WTC11 (cell line): ENCODE data around the gene CHD9.

Experiments used
- ETV6 ChIP-seq: sonication (generic); formaldehyde crosslinking; IDR thresholded peaks from 2 replicates; pipeline ENCODE4 v1.8.1; 2022; ENCODE audit warnings: mild to moderate bottlenecking, missing genetic modification reagents
- IRF2 ChIP-seq: sonication (generic); formaldehyde crosslinking; IDR thresholded peaks from 2 replicates; pipeline ENCODE4 v1.8.0; 2022; ENCODE audit warnings: low read depth, missing genetic modification reagents, borderline replicate concordance
- NR2C2 ChIP-seq: sonication (generic); formaldehyde crosslinking; IDR thresholded peaks from 2 replicates; pipeline ENCODE4 v1.8.0; 2022; ENCODE audit warnings: mild to moderate bottlenecking, missing genetic modification reagents
- NR3C1 ChIP-seq: sonication (generic); formaldehyde crosslinking; conservative IDR thresholded peaks from 2 replicates; pipeline ENCODE4 v1.8.1; 2023; ENCODE audit warnings: low read depth, mild to moderate bottlenecking, missing genetic modification reagents
- ZNF121 ChIP-seq: sonication (generic); formaldehyde crosslinking; IDR thresholded peaks from 2 replicates; pipeline ENCODE4 v1.8.0; 2023; ENCODE audit warnings: missing genetic modification reagents
- TF ChIP-seq, protein P1 (sequence below): fragments of 200-600 bp; IDR thresholded peaks from 2 replicates; pipeline ENCODE4 v1.8.0; 2022; ENCODE audit warnings: antibody characterized with exemption
- TF ChIP-seq, protein P2 (sequence below): fragments of 250-450 bp; sonication (Bioruptor Pico); IDR thresholded peaks from 2 replicates; pipeline ENCODE4 v1.9.0; 2021; ENCODE audit warnings: mild to moderate bottlenecking, borderline replicate concordance
- TF ChIP-seq, protein P3 (sequence below): sonication (generic); formaldehyde crosslinking; IDR thresholded peaks from 2 replicates; pipeline ENCODE4 v1.8.1; 2023; ENCODE audit warnings: mild to moderate bottlenecking, missing genetic modification reagents, moderate library complexity
- TF ChIP-seq, protein P4 (sequence below): sonication (generic); formaldehyde crosslinking; IDR thresholded peaks from 2 replicates; pipeline ENCODE4 v1.8.1; 2023; ENCODE audit warnings: mild to moderate bottlenecking, missing genetic modification reagents, moderate library complexity

DNA sequence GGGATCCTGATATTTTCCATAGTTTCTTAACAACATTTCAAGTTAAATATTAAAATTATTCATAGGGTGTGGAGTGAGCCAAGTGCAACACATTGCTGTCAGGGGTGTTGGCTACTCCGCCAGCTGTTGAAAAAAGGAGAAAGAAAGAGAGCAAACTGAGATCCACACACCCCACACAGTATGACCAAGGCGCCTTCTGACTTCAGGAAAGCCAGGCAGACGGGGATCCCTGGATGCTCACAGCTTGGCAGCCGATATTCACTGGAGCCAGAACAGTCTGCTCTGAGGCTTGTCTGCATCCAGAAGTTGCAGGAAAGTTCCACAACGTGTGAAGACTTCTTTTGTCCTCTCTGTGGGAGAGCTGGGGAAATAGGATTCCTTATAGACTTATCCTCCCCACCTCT is 11.4 kb upstream of the CHD9 start:
- TF ChIP-seq, protein P1, sequence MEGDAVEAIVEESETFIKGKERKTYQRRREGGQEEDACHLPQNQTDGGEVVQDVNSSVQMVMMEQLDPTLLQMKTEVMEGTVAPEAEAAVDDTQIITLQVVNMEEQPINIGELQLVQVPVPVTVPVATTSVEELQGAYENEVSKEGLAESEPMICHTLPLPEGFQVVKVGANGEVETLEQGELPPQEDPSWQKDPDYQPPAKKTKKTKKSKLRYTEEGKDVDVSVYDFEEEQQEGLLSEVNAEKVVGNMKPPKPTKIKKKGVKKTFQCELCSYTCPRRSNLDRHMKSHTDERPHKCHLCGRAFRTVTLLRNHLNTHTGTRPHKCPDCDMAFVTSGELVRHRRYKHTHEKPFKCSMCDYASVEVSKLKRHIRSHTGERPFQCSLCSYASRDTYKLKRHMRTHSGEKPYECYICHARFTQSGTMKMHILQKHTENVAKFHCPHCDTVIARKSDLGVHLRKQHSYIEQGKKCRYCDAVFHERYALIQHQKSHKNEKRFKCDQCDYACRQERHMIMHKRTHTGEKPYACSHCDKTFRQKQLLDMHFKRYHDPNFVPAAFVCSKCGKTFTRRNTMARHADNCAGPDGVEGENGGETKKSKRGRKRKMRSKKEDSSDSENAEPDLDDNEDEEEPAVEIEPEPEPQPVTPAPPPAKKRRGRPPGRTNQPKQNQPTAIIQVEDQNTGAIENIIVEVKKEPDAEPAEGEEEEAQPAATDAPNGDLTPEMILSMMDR, result no peak
- no peak for TF ChIP-seq ETV6 (CRISPR knock-in tag)
- TF ChIP-seq, protein P2, sequence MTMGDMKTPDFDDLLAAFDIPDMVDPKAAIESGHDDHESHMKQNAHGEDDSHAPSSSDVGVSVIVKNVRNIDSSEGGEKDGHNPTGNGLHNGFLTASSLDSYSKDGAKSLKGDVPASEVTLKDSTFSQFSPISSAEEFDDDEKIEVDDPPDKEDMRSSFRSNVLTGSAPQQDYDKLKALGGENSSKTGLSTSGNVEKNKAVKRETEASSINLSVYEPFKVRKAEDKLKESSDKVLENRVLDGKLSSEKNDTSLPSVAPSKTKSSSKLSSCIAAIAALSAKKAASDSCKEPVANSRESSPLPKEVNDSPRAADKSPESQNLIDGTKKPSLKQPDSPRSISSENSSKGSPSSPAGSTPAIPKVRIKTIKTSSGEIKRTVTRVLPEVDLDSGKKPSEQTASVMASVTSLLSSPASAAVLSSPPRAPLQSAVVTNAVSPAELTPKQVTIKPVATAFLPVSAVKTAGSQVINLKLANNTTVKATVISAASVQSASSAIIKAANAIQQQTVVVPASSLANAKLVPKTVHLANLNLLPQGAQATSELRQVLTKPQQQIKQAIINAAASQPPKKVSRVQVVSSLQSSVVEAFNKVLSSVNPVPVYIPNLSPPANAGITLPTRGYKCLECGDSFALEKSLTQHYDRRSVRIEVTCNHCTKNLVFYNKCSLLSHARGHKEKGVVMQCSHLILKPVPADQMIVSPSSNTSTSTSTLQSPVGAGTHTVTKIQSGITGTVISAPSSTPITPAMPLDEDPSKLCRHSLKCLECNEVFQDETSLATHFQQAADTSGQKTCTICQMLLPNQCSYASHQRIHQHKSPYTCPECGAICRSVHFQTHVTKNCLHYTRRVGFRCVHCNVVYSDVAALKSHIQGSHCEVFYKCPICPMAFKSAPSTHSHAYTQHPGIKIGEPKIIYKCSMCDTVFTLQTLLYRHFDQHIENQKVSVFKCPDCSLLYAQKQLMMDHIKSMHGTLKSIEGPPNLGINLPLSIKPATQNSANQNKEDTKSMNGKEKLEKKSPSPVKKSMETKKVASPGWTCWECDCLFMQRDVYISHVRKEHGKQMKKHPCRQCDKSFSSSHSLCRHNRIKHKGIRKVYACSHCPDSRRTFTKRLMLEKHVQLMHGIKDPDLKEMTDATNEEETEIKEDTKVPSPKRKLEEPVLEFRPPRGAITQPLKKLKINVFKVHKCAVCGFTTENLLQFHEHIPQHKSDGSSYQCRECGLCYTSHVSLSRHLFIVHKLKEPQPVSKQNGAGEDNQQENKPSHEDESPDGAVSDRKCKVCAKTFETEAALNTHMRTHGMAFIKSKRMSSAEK (CRISPR knock-in tag), result no peak
- TF ChIP-seq, protein P3, sequence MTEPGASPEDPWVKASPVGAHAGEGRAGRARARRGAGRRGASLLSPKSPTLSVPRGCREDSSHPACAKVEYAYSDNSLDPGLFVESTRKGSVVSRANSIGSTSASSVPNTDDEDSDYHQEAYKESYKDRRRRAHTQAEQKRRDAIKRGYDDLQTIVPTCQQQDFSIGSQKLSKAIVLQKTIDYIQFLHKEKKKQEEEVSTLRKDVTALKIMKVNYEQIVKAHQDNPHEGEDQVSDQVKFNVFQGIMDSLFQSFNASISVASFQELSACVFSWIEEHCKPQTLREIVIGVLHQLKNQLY (CRISPR knock-in tag), result no peak
- TF ChIP-seq NR3C1, result no peak
- no peak for TF ChIP-seq IRF2
- TF ChIP-seq NR2C2 (CRISPR knock-in tag), result no peak
- no peak for TF ChIP-seq ZNF121 (CRISPR knock-in tag)
- TF ChIP-seq, protein P4, sequence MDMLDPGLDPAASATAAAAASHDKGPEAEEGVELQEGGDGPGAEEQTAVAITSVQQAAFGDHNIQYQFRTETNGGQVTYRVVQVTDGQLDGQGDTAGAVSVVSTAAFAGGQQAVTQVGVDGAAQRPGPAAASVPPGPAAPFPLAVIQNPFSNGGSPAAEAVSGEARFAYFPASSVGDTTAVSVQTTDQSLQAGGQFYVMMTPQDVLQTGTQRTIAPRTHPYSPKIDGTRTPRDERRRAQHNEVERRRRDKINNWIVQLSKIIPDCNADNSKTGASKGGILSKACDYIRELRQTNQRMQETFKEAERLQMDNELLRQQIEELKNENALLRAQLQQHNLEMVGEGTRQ (CRISPR knock-in tag), result no peak
